PFSK-1 (cell line): Measurements from ENCODE around the gene HACD2.

Experiments used
- FOXP2 ChIP-seq: optimal IDR thresholded peaks from 2 replicates; pipeline ENCODE3; 2011; ENCODE audit warnings: borderline replicate concordance, control low read depth, inconsistent platforms; ENCODE audit not compliant: insufficient read depth; ENCODE audit errors: extremely low read length, extremely low read depth
- POLR2AphosphoS5 ChIP-seq: IDR thresholded peaks from 2 replicates; pipeline ENCODE4 v1.6.1; 2012; ENCODE audit warnings: low read depth, mild to moderate bottlenecking, control low read depth, low read length, moderate library complexity
- SIN3A ChIP-seq: IDR thresholded peaks from 2 replicates; pipeline ENCODE4 v1.6.1; 2012; ENCODE audit warnings: mild to moderate bottlenecking, low read length, moderate library complexity, borderline replicate concordance; ENCODE audit not compliant: insufficient read depth
- TAF1 ChIP-seq: IDR thresholded peaks from 2 replicates; pipeline ENCODE4 v1.6.1; 2012; ENCODE audit warnings: low read length, control low read depth, borderline replicate concordance; ENCODE audit not compliant: insufficient read depth
- TF ChIP-seq, protein P1 (sequence below), 2 experiments: IDR thresholded peaks; 2 replicates each; pipeline versions ENCODE4 v1.6.1 to v1.8.0; 2011 to 2012; ENCODE audit warnings: low read depth in 2 of 2, low read length in 2 of 2, control low read depth in 1 of 2, inconsistent platforms in 1 of 2, mild to moderate bottlenecking in 1 of 2, moderate library complexity in 1 of 2; ENCODE audit not compliant: insufficient read depth in 1 of 2

HACD2 gene

DNA sequence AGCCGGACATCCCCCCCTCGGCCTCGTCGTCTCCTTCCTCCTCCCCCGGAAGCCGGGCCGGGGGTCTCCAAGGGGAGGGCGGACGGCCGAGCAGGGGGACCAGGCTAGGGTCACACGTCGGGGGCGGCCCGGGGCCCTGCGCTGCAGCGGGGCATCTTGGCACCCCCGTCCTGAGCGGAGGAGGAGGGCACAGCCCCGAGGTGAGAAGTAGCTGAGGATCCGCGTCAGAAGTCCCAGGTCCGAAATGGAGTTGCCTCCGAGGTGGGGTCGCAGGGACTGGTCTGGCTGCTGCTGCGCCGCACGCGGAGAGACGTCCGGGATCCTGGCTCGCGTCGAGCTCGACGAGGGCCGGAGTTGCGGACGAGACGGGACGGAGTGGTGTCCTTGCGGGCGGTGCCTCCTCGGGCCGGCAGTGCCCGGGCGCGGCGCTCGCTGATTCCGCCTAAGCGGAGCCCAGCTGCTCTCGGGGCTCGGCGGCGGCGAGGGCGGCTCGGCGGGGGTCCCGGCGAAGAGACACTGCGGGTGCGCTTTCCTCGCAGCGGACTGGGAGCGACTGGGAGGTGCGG, 136.2 kb downstream of the HACD2 start, which contains the start of gene ADCY5:
Gene ADCY5 (minus strand): TSS at position 555 of the 566 bp plus-strand sequence. CDS start 545 bp downstream, at position 10.
- TF ChIP-seq FOXP2 (no peak), SIN3A (no peak), TAF1 (no peak)
- TF ChIP-seq, protein P1, sequence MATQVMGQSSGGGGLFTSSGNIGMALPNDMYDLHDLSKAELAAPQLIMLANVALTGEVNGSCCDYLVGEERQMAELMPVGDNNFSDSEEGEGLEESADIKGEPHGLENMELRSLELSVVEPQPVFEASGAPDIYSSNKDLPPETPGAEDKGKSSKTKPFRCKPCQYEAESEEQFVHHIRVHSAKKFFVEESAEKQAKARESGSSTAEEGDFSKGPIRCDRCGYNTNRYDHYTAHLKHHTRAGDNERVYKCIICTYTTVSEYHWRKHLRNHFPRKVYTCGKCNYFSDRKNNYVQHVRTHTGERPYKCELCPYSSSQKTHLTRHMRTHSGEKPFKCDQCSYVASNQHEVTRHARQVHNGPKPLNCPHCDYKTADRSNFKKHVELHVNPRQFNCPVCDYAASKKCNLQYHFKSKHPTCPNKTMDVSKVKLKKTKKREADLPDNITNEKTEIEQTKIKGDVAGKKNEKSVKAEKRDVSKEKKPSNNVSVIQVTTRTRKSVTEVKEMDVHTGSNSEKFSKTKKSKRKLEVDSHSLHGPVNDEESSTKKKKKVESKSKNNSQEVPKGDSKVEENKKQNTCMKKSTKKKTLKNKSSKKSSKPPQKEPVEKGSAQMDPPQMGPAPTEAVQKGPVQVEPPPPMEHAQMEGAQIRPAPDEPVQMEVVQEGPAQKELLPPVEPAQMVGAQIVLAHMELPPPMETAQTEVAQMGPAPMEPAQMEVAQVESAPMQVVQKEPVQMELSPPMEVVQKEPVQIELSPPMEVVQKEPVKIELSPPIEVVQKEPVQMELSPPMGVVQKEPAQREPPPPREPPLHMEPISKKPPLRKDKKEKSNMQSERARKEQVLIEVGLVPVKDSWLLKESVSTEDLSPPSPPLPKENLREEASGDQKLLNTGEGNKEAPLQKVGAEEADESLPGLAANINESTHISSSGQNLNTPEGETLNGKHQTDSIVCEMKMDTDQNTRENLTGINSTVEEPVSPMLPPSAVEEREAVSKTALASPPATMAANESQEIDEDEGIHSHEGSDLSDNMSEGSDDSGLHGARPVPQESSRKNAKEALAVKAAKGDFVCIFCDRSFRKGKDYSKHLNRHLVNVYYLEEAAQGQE (IDR thresholded peaks at IDR 0.05; ENCODE audit: insufficient read depth in 1 of 2, low read depth in 2 of 2, low read length in 2 of 2): no peak

DNA sequence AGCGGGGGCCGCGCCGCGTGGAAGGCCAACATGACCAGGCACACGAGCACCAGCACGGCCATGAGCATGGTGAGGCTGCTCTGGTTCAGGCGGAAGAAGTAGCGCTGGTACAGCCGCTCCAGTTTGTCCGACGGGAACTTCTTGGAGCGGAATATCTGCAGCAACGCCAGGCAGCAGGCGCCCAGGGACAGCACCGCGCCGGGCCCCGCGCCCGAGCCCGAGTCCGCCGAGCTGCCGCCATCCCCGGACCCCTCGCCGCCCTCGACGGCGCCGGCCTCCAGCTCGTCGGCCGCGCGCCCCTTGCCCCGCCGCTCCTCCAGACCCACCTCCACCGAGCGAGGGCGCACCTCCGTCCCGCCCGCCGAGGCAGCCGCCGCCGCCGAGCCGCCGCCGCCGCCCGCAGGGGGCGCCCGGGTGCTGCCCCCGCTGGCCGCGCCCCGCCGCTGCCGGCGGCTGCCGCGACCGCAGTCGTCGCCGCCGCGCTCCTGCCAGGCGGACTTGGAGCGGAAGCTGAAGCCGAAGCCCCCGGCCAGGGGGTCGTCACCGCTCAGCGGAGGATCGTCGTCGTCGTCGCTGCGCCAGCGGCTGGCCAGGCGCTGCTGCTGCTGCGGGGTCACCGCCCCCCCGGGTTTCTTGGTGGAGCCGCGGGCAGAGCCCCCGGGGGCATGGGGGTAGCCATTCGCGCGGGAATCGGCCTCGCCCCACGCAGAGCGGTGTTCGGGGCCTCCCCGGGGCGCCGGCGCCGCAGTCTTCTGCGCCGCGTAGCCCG, 136.9 kb downstream of the HACD2 start:
- TF ChIP-seq POLR2AphosphoS5 (no peak), FOXP2 (no peak), SIN3A (no peak), TAF1 (no peak)
- TF ChIP-seq, protein P1 (IDR thresholded peaks at IDR 0.05; ENCODE audit: insufficient read depth in 1 of 2, low read depth in 2 of 2, low read length in 2 of 2): no peak

DNA sequence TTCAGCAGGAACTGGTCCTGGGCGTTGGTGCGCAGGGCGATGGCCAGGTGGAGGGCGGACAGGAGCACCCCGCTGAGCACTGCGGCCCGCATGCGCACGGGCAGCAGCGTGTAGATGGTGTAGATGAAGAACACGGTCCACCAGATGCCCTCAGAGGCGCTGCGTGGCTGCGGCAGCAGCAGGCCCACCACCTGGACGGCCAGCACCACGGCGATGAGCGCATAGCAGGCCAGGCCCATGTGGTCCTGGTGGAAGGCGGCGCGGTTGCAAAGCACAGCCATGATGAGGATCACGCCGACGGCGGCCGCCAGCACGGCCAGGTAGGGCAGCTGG, 137.5 kb downstream of the HACD2 start:
- TF ChIP-seq TAF1 (no peak), SIN3A (no peak), FOXP2 (no peak), POLR2AphosphoS5 (no peak)
- TF ChIP-seq, protein P1 (IDR thresholded peaks at IDR 0.05; ENCODE audit: insufficient read depth in 1 of 2, low read depth in 2 of 2, low read length in 2 of 2): no peak

DNA sequence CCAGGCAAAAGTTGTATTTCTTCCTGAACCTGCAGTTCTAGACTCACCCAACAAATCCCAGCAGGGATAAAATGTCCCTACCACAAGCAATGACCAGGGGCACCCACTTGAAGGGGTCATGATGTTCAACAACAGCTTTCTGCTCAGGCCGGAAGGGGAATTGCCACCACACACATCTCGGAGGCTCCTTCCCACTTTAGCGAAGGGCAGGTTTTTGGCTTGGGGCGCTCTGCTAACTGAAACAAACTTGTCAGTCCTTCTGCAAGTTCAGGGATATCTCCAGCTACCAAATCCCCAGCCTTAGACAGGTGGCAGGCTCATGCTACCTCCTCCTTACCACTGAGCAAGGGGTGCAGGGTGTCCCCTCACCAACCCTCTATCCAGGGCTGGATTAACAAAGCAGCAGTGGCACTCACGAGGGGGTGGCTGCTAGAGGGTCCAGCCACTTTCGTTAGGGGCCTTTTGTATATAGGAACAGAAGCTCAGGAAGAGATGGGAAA, 138.2 kb downstream of the HACD2 start:
- TF ChIP-seq TAF1: no peak
- no peak for TF ChIP-seq SIN3A
- TF ChIP-seq, protein P1 (IDR thresholded peaks at IDR 0.05; ENCODE audit: insufficient read depth in 1 of 2, low read depth in 2 of 2, low read length in 2 of 2): no peak
- TF ChIP-seq POLR2AphosphoS5: no peak
- no peak for TF ChIP-seq FOXP2
